DOHH2 (cell line): ENCODE data around the gene FBXO28.

Experiments used
- CTCF ChIP-seq: fragments of 200-600 bp; sonication (generic); IDR thresholded peaks from one replicate; pipeline ENCODE4 v1.5.1; 2014; ENCODE audit warnings: antibody characterized with exemption, mild to moderate bottlenecking, low read depth, low read length; ENCODE audit not compliant: poor library complexity, severe bottlenecking
- EZH2phosphoT487 ChIP-seq: fragments of 200-600 bp; sonication (generic); IDR thresholded peaks from 2 replicates; pipeline ENCODE4 v1.6.1; 2017; ENCODE audit warnings: borderline replicate concordance, mild to moderate bottlenecking, antibody characterized with exemption, low read length, moderate library complexity, mixed read lengths

DNA sequence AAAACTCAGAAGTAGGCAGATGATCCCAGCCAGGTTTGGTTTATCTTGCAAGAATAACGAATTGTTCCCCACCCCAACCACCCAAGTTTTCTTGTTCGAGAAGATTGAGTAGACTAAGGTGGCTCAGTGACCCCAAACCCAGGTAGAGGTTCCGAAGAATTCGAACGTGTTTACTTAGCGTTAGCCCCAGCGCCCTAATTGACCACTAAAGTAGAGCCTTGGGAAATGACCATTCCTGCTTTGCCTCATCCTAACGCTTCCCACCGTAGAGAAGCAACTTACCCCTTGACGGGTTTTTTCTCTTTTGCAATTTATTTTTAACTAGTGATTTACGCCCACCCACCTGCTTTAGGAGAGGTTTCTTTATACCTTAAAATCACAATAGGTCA lies 870 bp downstream of the FBXO28 start:
- TF ChIP-seq CTCF: no peak
- TF ChIP-seq EZH2phosphoT487: no peak
